SK-N-SH (cell line): ENCODE measurements around the gene HPCAL1. TPM values are rescaled to one million over a fixed set of nuclear protein-coding genes. Genes with fewer than 3 reads are reported as not detected.

Experiments
- CTCF ChIA-PET: fragments of 300-600, 350-600 bp; formaldehyde crosslinking; extraction: SDS; loops from one replicate; lab custom pipeline; 2021; lab: Yijun Ruan, JAX
- POLR2A ChIA-PET: fragments of 350-600 bp; sonication (Branson Sonifier 250); formaldehyde crosslinking; extraction: SDS; loops from one replicate; lab custom pipeline; 2020; ENCODE audit warnings: antibody characterized with exemption, inconsistent platforms; lab: Yijun Ruan, JAX
- DNase-seq: peaks from one replicate; pipeline ENCODE4 v3.0.0; 2012
- H2AFZ ChIP-seq: fragments of 200-600 bp; sonication (generic); 2 replicates; pipeline ENCODE4 v1.8.1; 2016; ENCODE audit warnings: antibody characterized with exemption, mild to moderate bottlenecking, low read depth
- H3F3A ChIP-seq: fragments of 200-600 bp; sonication (generic); replicated peaks from 2 replicates; pipeline ENCODE3; 2016; ENCODE audit warnings: antibody characterized with exemption, mild to moderate bottlenecking; ENCODE audit not compliant: insufficient read depth
- H3K27ac ChIP-seq, 2 experiments: fragments of 200-500 bp in 1 of 2; fragments of 200-600 bp in 1 of 2; sonication (Bioruptor generic) in 1 of 2; sonication (generic), shearing (Covaris generic) in 1 of 2; 2 replicates each; pipeline versions ENCODE4 v1.5.1 to v1.6.1; 2014 to 2016; ENCODE audit warnings: low read depth in 2 of 2, inconsistent platforms in 1 of 2, low read length in 1 of 2, mild to moderate bottlenecking in 1 of 2, mixed read lengths in 1 of 2
- H3K27me3 ChIP-seq: fragments of 200-600 bp; sonication (generic), shearing (Covaris generic); 2 replicates; pipeline ENCODE4 v1.6.1; 2016; ENCODE audit warnings: mixed run types; ENCODE audit not compliant: insufficient read depth
- H3K36me3 ChIP-seq, 2 experiments: fragments of 200-500 bp in 1 of 2; fragments of 200-600 bp in 1 of 2; sonication (Bioruptor generic) in 1 of 2; sonication (generic) in 1 of 2; replicated peaks in 1 of 2; 2 replicates each; pipeline versions ENCODE3 to v1.5.1; 2014 to 2016; ENCODE audit warnings: low read length in 1 of 2, mild to moderate bottlenecking in 1 of 2; ENCODE audit not compliant: insufficient read depth in 2 of 2, control insufficient read depth in 1 of 2
- H3K4me1 ChIP-seq, 2 experiments: fragments of 200-500 bp in 1 of 2; fragments of 200-600 bp in 1 of 2; sonication (Bioruptor generic) in 1 of 2; sonication (generic), shearing (Covaris generic) in 1 of 2; 2 replicates each; pipeline versions ENCODE4 v1.5.1 to v1.6.1; 2014 to 2016; ENCODE audit warnings: low read depth in 1 of 2, low read length in 1 of 2, mixed run types in 1 of 2; ENCODE audit not compliant: insufficient read depth in 2 of 2, control insufficient read depth in 1 of 2
- H3K4me2 ChIP-seq: fragments of 200-600 bp; sonication (generic), shearing (Covaris generic); 2 replicates; pipeline ENCODE4 v1.6.1; 2017; ENCODE audit warnings: mixed run types
- H3K4me3 ChIP-seq, 2 experiments: fragments of 200-500 bp in 1 of 2; fragments of 200-600 bp in 1 of 2; sonication (Bioruptor generic) in 1 of 2; sonication (generic), shearing (Covaris generic) in 1 of 2; 2 replicates each; pipeline versions ENCODE4 v1.5.1 to v1.8.1; 2014 to 2016; ENCODE audit warnings: low read depth in 2 of 2, inconsistent platforms in 1 of 2, low read length in 1 of 2, mild to moderate bottlenecking in 1 of 2, mixed read lengths in 1 of 2, moderate library complexity in 1 of 2
- H3K79me2 ChIP-seq: fragments of 200-600 bp; sonication (generic); 2 replicates; pipeline ENCODE4 v1.8.1; 2017; ENCODE audit warnings: mild to moderate bottlenecking; ENCODE audit not compliant: insufficient read depth
- H3K9ac ChIP-seq: fragments of 200-600 bp; sonication (generic); 2 replicates; pipeline ENCODE4 v1.6.1; 2017; ENCODE audit warnings: mixed run types
- H3K9me2 ChIP-seq: fragments of 200-600 bp; sonication (generic); 2 replicates; pipeline ENCODE4 v1.6.1; 2017; ENCODE audit warnings: mixed run types
- H3K9me3 ChIP-seq: fragments of 200-600 bp; sonication (generic); 2 replicates; pipeline ENCODE4 v1.6.1; 2017; ENCODE audit warnings: mixed run types, mild to moderate bottlenecking, moderate library complexity
- H4K20me1 ChIP-seq: fragments of 200-600 bp; sonication (generic); 2 replicates; pipeline ENCODE4 v1.6.1; 2017; ENCODE audit warnings: mild to moderate bottlenecking, mixed run types; ENCODE audit not compliant: insufficient read depth
- CHD2 ChIP-seq: fragments of 150-350 bp; IDR thresholded peaks from 2 replicates; pipeline ENCODE4 v1.6.1; 2018; ENCODE audit warnings: low read length; ENCODE audit not compliant: partially characterized antibody
- EZH2phosphoT487 ChIP-seq: fragments of 200-600 bp; sonication (generic); IDR thresholded peaks from 2 replicates; pipeline ENCODE4 v1.6.1; 2017; ENCODE audit warnings: low read depth, mixed run types, mild to moderate bottlenecking, antibody characterized with exemption, moderate library complexity, borderline replicate concordance
- FOXJ3 ChIP-seq: sonication (generic); formaldehyde crosslinking; IDR thresholded peaks from 2 replicates; pipeline ENCODE4 v1.5.1; 2020; ENCODE audit warnings: mild to moderate bottlenecking, missing genetic modification reagents
- FOXM1 ChIP-seq: IDR thresholded peaks from 2 replicates; pipeline ENCODE4 v1.4.0; 2012; ENCODE audit warnings: low read depth, mild to moderate bottlenecking
- JUND ChIP-seq: IDR thresholded peaks from 2 replicates; pipeline ENCODE4 v1.4.0; 2012
- MAX ChIP-seq: IDR thresholded peaks from 2 replicates; pipeline ENCODE4 v1.4.0; 2012; ENCODE audit warnings: low read depth
- MEF2A ChIP-seq: IDR thresholded peaks from 2 replicates; pipeline ENCODE4 v1.4.0; 2012; ENCODE audit warnings: low read depth, borderline replicate concordance
- PBX3 ChIP-seq: IDR thresholded peaks from 2 replicates; pipeline ENCODE4; 2012
- POLR2AphosphoS5 ChIP-seq: IDR thresholded peaks from 2 replicates; pipeline ENCODE4 v1.6.1; 2012; ENCODE audit warnings: low read depth, low read length
- RCOR1 ChIP-seq: fragments of 150-350 bp; IDR thresholded peaks from 2 replicates; pipeline ENCODE4 v1.6.1; 2017; ENCODE audit warnings: antibody characterized with exemption, low read length
- RFX5 ChIP-seq: IDR thresholded peaks from 2 replicates; pipeline ENCODE4 v1.6.1; 2012; ENCODE audit warnings: mild to moderate bottlenecking, improper control_type of control experiment, low read length
- RXRA ChIP-seq: IDR thresholded peaks from 2 replicates; pipeline ENCODE4 v1.4.0; 2012; ENCODE audit warnings: low read depth, mild to moderate bottlenecking, borderline replicate concordance
- SIN3A ChIP-seq: IDR thresholded peaks from 2 replicates; pipeline ENCODE4 v1.6.1; 2012; ENCODE audit warnings: low read depth, mild to moderate bottlenecking, low read length, moderate library complexity, borderline replicate concordance
- SMC3 ChIP-seq: IDR thresholded peaks from 2 replicates; pipeline ENCODE4 v1.6.1; 2012; ENCODE audit warnings: low read depth, low read length, improper control_type of control experiment
- TAF1 ChIP-seq: IDR thresholded peaks from 2 replicates; pipeline ENCODE4 v1.6.1; 2012; ENCODE audit warnings: low read depth, mild to moderate bottlenecking, low read length, moderate library complexity, borderline replicate concordance
- TCF12 ChIP-seq: IDR thresholded peaks from 2 replicates; pipeline ENCODE4 v1.4.0; 2012
- TEAD4 ChIP-seq: IDR thresholded peaks from 2 replicates; pipeline ENCODE4 v1.4.0; 2012; ENCODE audit warnings: mild to moderate bottlenecking, borderline replicate concordance; ENCODE audit not compliant: insufficient read depth
- USF1 ChIP-seq: IDR thresholded peaks from 2 replicates; pipeline ENCODE4 v1.4.0; 2012; ENCODE audit warnings: low read depth, borderline replicate concordance
- USF2 ChIP-seq: fragments of 150-350 bp; IDR thresholded peaks from 2 replicates; pipeline ENCODE4 v1.6.1; 2017; ENCODE audit warnings: antibody characterized with exemption, low read length, low read depth, borderline replicate concordance
- ZBTB33 ChIP-seq: IDR thresholded peaks from 2 replicates; pipeline ENCODE4 v1.4.0; 2012; ENCODE audit warnings: low read depth, borderline replicate concordance
- WGBS: methylation state at CpG from one replicate; pipeline ENCODE4 v1.1.6; 2017; ENCODE audit warnings: low lambda C conversion rate; 5-methylcytosine and 5-hydroxymethylcytosine counted together
- polyA plus RNA-seq, 3 experiments: library from polyadenylated mRNA; depleted of rRNA; stranded (reverse); fragments of >200 nt; gene quantifications; 2 replicates each; pipeline ENCODE4 v1.2.3, GENCODE V29; 2012

Gene HPCAL1
- polyA plus RNA-seq, 1 of the 3 experiments (the other 2 are of a cell fraction), result 77.0 TPM

- POLR2A ChIA-PET, result interaction anchor here (1.0 kb wide), 1 partner anchor 65 kb away, joined by 5 read pairs; no protein-coding TSS in a partner anchor
- DNase-seq, result no peak
- CTCF ChIA-PET, result interaction anchor here (0.7 to 4.5 kb wide), 9 partner anchors 9 to 207 kb away, joined by 3 to 21 read pairs (median 4); no protein-coding TSS in a partner anchor
- Histone ChIP-seq H3K79me2 (peaks cover 6% of the 10 kb centered on the region; the same call in 1 of the 2 replicates), H3K9ac (no peak overlapping the region), H4K20me1 (peaks cover 30% of the 10 kb centered on the region), H3K9me2 (no peaks in the 10 kb centered on the region), H3K27ac (no peak overlapping the region), H2AFZ (no peak overlapping the region), H3K27me3 (no peaks in the 10 kb centered on the region), H3K4me2 (no peak overlapping the region), H3K36me3 (no peaks in the 10 kb centered on the region), H3K4me1 (peaks cover 23 to 84% of the 10 kb centered on the region in 2 experiments), H3K4me3 (no peak overlapping the region), H3K9me3 (no peaks in the 10 kb centered on the region), H3F3A (peaks cover 11% of the 10 kb centered on the region)
- TF ChIP-seq TCF12 (no peak), TAF1 (no peak), PBX3 (no peak), USF1 (no peak), FOXM1 (no peak), JUND (no peak), SIN3A (no peak), RCOR1 (no peak), MAX (no peak), FOXJ3 (CRISPR knock-in tag) (no peak), TEAD4 (no peak), CHD2 (no peak), MEF2A (no peak), EZH2phosphoT487 (no peak), SMC3 (no peak), RXRA (no peak), POLR2AphosphoS5 (no peak), RFX5 (no peak), USF2 (no peak), ZBTB33 (no peak)
- 90% methylated on average over 7 of the region's 7 CpGs for WGBS
These were observed 25.4 kb downstream of the HPCAL1 start for GRCh38 chr2:10327896-10328669.
